IMR-90 (cell line): ENCODE results near the gene AANAT.

ENCODE experiments used
- CEBPB ChIP-seq: IDR thresholded peaks from 2 replicates; pipeline ENCODE4 v1.6.1; 2012; ENCODE audit warnings: low read depth, low read length, improper control_type of control experiment
- MAFK ChIP-seq: IDR thresholded peaks from 2 replicates; pipeline ENCODE4 v1.6.1; 2012; ENCODE audit warnings: low read depth, low read length, improper control_type of control experiment
- MAZ ChIP-seq: IDR thresholded peaks from 2 replicates; pipeline ENCODE4 v1.6.1; 2012; ENCODE audit warnings: low read depth, mild to moderate bottlenecking, low read length, improper control_type of control experiment, moderate library complexity, borderline replicate concordance
- MXI1 ChIP-seq: IDR thresholded peaks from 2 replicates; pipeline ENCODE4 v1.6.1; 2012; ENCODE audit warnings: low read depth, mild to moderate bottlenecking, low read length, moderate library complexity, borderline replicate concordance
- NFE2L2 ChIP-seq: fragments of 150-350 bp; IDR thresholded peaks from 2 replicates; pipeline ENCODE4 v1.6.1; 2016; ENCODE audit warnings: low read depth, mild to moderate bottlenecking, low read length
- POLR2A ChIP-seq: IDR thresholded peaks from 2 replicates; pipeline ENCODE4 v1.6.1; 2012; ENCODE audit warnings: mild to moderate bottlenecking, low read depth, low read length
- RAD21 ChIP-seq: IDR thresholded peaks from 2 replicates; pipeline ENCODE4 v1.6.1; 2012; ENCODE audit warnings: low read length, improper control_type of control experiment
- RCOR1 ChIP-seq: IDR thresholded peaks from 2 replicates; pipeline ENCODE4 v1.6.1; 2012; ENCODE audit warnings: mild to moderate bottlenecking, low read length, improper control_type of control experiment; ENCODE audit not compliant: insufficient replicate concordance
- RFX5 ChIP-seq: IDR thresholded peaks from 2 replicates; pipeline ENCODE4 v1.8.0; 2012; ENCODE audit warnings: low read depth, mild to moderate bottlenecking, low read length, moderate library complexity
- SMC3 ChIP-seq: fragments of 150-350 bp; IDR thresholded peaks from 2 replicates; pipeline ENCODE4 v1.6.1; 2016; ENCODE audit warnings: low read depth, mild to moderate bottlenecking, antibody characterized with exemption, low read length, moderate library complexity
- TF ChIP-seq, protein P1 (sequence below): conservative IDR thresholded peaks from 2 replicates; pipeline ENCODE4 v1.5.1; 2012; ENCODE audit warnings: mild to moderate bottlenecking, low read depth, low read length, improper control_type of control experiment
- TF ChIP-seq, protein P2 (sequence below): fragments of 150-350 bp; IDR thresholded peaks from 2 replicates; pipeline ENCODE4 v1.6.1; 2017; ENCODE audit warnings: mild to moderate bottlenecking, antibody characterized with exemption, low read length, low read depth

DNA sequence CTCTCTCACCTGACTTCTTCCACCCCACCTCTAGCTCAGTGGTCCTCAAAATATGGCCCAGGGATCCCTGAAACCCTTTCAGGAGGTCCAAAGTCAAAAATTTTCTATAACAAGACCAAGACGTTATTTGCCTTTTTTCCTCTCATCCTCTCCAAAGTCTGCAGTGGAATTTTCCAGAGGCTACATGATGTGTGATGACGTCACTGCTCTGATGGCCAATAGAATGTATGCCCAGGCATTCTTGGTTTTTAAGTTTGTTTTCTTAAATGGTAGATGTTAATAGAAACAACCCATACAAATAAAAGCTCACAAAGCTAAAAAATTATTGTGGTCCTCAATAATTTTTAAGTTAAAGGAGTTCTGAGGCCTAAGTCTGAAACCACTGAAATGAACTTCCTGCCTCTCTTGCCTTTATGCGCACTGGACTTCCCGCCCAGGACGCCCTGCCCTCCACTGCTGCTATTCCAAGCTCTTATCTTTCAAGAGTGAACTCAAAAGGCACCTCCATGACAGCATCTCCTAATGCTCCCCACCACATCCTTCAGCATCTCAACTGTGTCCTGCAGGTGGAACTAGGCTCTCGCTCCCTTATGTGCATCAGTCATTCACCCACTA, 28.0 kb upstream of the AANAT start:
- TF ChIP-seq, protein P1, sequence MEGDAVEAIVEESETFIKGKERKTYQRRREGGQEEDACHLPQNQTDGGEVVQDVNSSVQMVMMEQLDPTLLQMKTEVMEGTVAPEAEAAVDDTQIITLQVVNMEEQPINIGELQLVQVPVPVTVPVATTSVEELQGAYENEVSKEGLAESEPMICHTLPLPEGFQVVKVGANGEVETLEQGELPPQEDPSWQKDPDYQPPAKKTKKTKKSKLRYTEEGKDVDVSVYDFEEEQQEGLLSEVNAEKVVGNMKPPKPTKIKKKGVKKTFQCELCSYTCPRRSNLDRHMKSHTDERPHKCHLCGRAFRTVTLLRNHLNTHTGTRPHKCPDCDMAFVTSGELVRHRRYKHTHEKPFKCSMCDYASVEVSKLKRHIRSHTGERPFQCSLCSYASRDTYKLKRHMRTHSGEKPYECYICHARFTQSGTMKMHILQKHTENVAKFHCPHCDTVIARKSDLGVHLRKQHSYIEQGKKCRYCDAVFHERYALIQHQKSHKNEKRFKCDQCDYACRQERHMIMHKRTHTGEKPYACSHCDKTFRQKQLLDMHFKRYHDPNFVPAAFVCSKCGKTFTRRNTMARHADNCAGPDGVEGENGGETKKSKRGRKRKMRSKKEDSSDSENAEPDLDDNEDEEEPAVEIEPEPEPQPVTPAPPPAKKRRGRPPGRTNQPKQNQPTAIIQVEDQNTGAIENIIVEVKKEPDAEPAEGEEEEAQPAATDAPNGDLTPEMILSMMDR, result no peak
- TF ChIP-seq POLR2A, result no peak
- TF ChIP-seq, protein P2, sequence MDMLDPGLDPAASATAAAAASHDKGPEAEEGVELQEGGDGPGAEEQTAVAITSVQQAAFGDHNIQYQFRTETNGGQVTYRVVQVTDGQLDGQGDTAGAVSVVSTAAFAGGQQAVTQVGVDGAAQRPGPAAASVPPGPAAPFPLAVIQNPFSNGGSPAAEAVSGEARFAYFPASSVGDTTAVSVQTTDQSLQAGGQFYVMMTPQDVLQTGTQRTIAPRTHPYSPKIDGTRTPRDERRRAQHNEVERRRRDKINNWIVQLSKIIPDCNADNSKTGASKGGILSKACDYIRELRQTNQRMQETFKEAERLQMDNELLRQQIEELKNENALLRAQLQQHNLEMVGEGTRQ, result no peak
- no peak for TF ChIP-seq RAD21
- TF ChIP-seq SMC3, result no peak
- TF ChIP-seq RFX5, result no peak
- no peak for TF ChIP-seq MAZ
- no peak for TF ChIP-seq CEBPB
- no peak for TF ChIP-seq NFE2L2
- no peak for TF ChIP-seq MXI1
- no peak for TF ChIP-seq MAFK
- TF ChIP-seq RCOR1, result no peak
